IPS-15b (cell line): ENCODE data around the gene LIPT2.
"Not testable (repeated sequence)": the region's sequence is repeated elsewhere in the genome, so short reads cannot be mapped to it uniquely, and the experiment has no call there.

Experiments used
- H3K27me3 ChIP-seq: one replicate; pipeline ENCODE4 v1.6.1; 2013; ENCODE audit warnings: low read length; ENCODE audit not compliant: control insufficient read depth, insufficient read depth
- H3K36me3 ChIP-seq: one replicate; pipeline ENCODE4 v1.6.1; 2013; ENCODE audit warnings: low read length; ENCODE audit not compliant: control insufficient read depth, insufficient read depth
- H3K4me1 ChIP-seq: one replicate; pipeline ENCODE4 v1.6.1; 2013; ENCODE audit warnings: mild to moderate bottlenecking, low read length; ENCODE audit not compliant: control insufficient read depth, insufficient read depth
- H3K4me3 ChIP-seq: one replicate; pipeline ENCODE4 v1.5.1; 2013; ENCODE audit warnings: low read depth, low read length
- H3K9ac ChIP-seq: one replicate; pipeline ENCODE4 v1.6.1; 2013; ENCODE audit warnings: low read depth, mild to moderate bottlenecking, low read length
- H3K9me3 ChIP-seq: one replicate; pipeline ENCODE4 v1.6.1; 2013; ENCODE audit warnings: mild to moderate bottlenecking, low read length; ENCODE audit not compliant: control insufficient read depth, insufficient read depth

The LIPT2 gene

GRCh38 chr11:74522776-74523175 lies 29.3 kb upstream of the LIPT2 start:
- H3K4me3 ChIP-seq: no peak overlapping the region
- no peaks in the 10 kb centered on the region for H3K9me3 ChIP-seq
- no peak overlapping the region for H3K9ac ChIP-seq
- no peaks in the 10 kb centered on the region for H3K4me1 ChIP-seq
- no peaks in the 10 kb centered on the region for H3K36me3 ChIP-seq
- H3K27me3 ChIP-seq: no peaks in the 10 kb centered on the region

DNA sequence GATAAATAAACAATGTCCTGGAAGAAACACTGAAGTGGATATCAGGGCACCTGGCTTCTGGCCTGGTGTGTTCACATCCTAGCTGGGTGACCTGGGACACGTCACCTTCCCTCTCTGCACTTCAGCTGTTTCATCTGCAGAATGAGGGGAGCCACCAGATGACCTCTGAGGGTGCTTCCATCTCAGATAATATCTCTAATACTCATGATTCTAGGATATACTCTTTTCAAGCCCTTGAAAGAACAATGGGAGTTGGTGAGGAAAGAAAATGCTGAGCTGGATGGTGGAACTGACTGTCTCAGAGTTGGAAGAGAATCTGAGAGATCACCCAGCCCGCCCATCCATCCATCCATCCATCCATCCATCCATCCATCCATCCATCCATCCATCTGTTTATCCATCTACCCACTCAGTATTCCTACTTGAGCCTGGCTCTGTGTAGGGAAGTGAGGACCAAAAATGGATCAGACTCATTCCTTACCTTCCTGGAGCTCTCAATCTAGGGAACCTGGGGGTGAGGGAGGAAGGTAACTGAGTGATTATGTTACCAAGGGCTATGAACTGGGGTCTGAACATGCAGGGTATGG lies 28.2 kb upstream of the LIPT2 start:
- H3K4me1 ChIP-seq: no peaks in the 10 kb centered on the region
- H3K9ac ChIP-seq: no peak overlapping the region
- H3K9me3 ChIP-seq: no peaks in the 10 kb centered on the region
- H3K36me3 ChIP-seq: no peaks in the 10 kb centered on the region
- H3K4me3 ChIP-seq: no peak overlapping the region
- H3K27me3 ChIP-seq: no peaks in the 10 kb centered on the region

GRCh38 chr11:74520927-74521665 lies 27.6 kb upstream of the LIPT2 start:
- H3K9ac ChIP-seq: no peak overlapping the region
- no peaks in the 10 kb centered on the region for H3K27me3 ChIP-seq
- no peak overlapping the region for H3K4me3 ChIP-seq
- no peaks in the 10 kb centered on the region for H3K4me1 ChIP-seq
- no peaks in the 10 kb centered on the region for H3K36me3 ChIP-seq
- no peaks in the 10 kb centered on the region for H3K9me3 ChIP-seq

DNA sequence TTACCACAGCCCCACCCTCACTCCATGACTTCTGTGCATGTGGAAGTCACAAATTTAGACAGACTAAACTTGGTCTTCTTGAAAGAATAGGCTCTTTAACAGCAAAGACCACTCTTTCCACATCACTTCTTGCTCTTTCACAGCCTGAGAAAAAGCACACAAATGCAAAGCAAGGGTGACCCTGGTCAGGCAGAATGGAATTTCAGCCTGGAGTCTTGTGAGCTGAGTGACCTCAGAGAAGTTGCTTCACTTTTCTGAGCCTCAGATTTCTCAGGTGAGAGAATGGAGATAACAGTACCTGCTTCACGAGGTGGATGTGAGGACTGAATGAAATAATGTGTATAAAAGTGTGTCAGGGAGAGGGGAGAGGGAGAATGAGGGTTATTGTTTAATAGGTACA lies 26.8 kb upstream of the LIPT2 start:
- Histone ChIP-seq H3K27me3 (no peaks in the 10 kb centered on the region), H3K4me3 (no peak overlapping the region), H3K36me3 (no peaks in the 10 kb centered on the region)

DNA sequence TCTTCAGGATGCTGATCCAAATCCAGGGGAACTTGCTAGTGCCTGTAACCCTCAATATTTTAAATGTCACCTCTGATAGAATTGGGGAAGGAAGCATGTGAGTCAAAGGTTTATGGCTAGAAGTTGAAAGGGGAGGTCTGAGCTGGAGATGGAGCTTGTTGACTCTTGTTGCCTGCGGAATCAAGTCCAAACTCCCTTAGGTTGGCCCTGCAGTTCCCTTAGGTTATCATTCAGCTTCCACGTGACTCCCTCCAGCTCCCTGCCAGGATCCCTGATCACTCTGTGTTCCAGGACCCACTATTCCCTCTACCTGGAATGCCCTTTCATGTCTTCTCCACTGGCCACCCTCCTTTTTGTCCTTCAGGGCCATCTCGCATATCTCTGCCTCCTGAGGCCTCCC lies 26.2 kb upstream of the LIPT2 start:
- H3K9me3 ChIP-seq: no peaks in the 10 kb centered on the region
- no peaks in the 10 kb centered on the region for H3K36me3 ChIP-seq
- H3K4me1 ChIP-seq: no peaks in the 10 kb centered on the region
- no peak overlapping the region for H3K9ac ChIP-seq
- no peak overlapping the region for H3K4me3 ChIP-seq
- no peaks in the 10 kb centered on the region for H3K27me3 ChIP-seq

More for the DNA sequence above, 26.8 kb upstream of the LIPT2 start:
- Histone ChIP-seq H3K9ac (no peak overlapping the region), H3K9me3 (no peaks in the 10 kb centered on the region), H3K4me1 (no peaks in the 10 kb centered on the region)

DNA sequence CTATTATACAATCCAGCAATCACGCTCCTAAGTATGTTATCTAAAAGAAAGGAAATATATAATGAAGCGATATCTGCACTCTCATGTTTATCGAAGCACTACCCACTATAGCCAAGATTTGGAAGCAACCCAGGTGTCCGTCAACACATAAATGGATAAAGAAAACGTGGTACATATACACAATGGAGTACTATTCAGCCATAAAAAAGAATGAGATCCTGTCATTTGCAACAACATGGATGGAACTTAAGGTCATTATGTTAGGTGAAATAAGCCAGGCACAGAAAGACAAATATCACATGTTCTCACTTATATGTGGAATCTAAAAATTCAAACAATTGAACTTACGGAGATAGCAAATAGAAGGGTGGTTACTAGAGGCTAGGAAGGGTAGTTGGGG lies 24.1 kb upstream of the LIPT2 start:
- not testable (repeated sequence) for H3K4me3 ChIP-seq, H3K27me3 ChIP-seq, H3K9ac ChIP-seq, H3K9me3 ChIP-seq, H3K36me3 ChIP-seq, H3K4me1 ChIP-seq

- peaks cover 1% of the 10 kb centered on the region for H3K9me3 ChIP-seq
- H3K9ac ChIP-seq: no peak overlapping the region
- H3K27me3 ChIP-seq: no peaks in the 10 kb centered on the region
- H3K4me3 ChIP-seq: no peak overlapping the region
- H3K36me3 ChIP-seq: no peaks in the 10 kb centered on the region
- no peaks in the 10 kb centered on the region for H3K4me1 ChIP-seq
These were observed 14.1 kb upstream of the LIPT2 start for GRCh38 chr11:74507582-74507981.

- H3K27me3 ChIP-seq: no peaks in the 10 kb centered on the region
- peaks cover 3% of the 10 kb centered on the region for H3K9me3 ChIP-seq
- H3K9ac ChIP-seq: no peak overlapping the region
- H3K36me3 ChIP-seq: no peaks in the 10 kb centered on the region
- H3K4me3 ChIP-seq: no peak overlapping the region
- no peaks in the 10 kb centered on the region for H3K4me1 ChIP-seq
These were observed 13.3 kb upstream of the LIPT2 start for GRCh38 chr11:74506823-74507222.

DNA sequence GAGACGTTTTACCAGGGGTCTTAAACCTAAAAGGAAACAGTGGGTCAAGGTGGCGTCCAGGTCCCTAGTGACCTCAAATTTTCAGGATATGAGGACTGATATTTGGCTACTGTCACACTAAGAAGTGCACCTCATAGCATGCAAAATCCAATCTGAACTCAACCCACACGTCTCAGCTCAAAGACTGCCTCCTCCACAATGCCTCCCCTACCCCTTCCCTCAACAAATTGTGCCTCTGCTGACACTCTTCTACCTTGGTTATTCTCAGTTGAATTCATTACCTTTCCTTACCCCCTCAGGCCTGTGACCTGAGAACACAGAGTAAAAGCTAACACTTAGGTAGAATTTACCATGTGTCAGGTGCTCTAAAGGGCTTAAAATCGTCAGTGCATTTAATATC lies 12.4 kb upstream of the LIPT2 start:
- Histone ChIP-seq H3K4me1 (no peaks in the 10 kb centered on the region), H3K4me3 (no peak overlapping the region), H3K36me3 (no peaks in the 10 kb centered on the region), H3K27me3 (no peaks in the 10 kb centered on the region), H3K9ac (no peak overlapping the region), H3K9me3 (peaks cover 3% of the 10 kb centered on the region)

- Histone ChIP-seq H3K4me1 (no peaks in the 10 kb centered on the region), H3K9me3 (peaks cover 3% of the 10 kb centered on the region), H3K9ac (no peak overlapping the region), H3K36me3 (no peaks in the 10 kb centered on the region), H3K4me3 (no peak overlapping the region), H3K27me3 (no peaks in the 10 kb centered on the region)
These were observed 10.7 kb upstream of the LIPT2 start for GRCh38 chr11:74504100-74504691.

GRCh38 chr11:74494916-74495315 lies 1.4 kb upstream of the LIPT2 start:
- no peak overlapping the region for H3K9ac ChIP-seq
- H3K36me3 ChIP-seq: no peaks in the 10 kb centered on the region
- no peak overlapping the region for H3K4me3 ChIP-seq

More at GRCh38 chr11:74494916-74495315, 1.4 kb upstream of the LIPT2 start:
- Histone ChIP-seq H3K4me1 (no peaks in the 10 kb centered on the region), H3K27me3 (no peaks in the 10 kb centered on the region), H3K9me3 (no peaks in the 10 kb centered on the region)
